K562 (cell line): ENCODE results near the gene PKIB. TPM values are rescaled to one million over a fixed set of nuclear protein-coding genes. Genes with fewer than 3 reads are reported as not detected.

Source experiments
- BRD4 ChIP-seq: fragments of 200-600 bp; sonication (generic); IDR thresholded peaks from 2 replicates; pipeline ENCODE4 v1.6.1; 2017; ENCODE audit warnings: inconsistent platforms
- HDAC1 ChIP-seq, 2 experiments: fragments of 450-650 bp; IDR thresholded peaks; 2 replicates each; pipeline ENCODE4 v1.6.1; 2016 to 2017; ENCODE audit warnings: inconsistent platforms in 1 of 2, mild to moderate bottlenecking in 1 of 2, moderate library complexity in 1 of 2
- HDAC3 ChIP-seq: fragments of 450-650 bp; IDR thresholded peaks from 2 replicates; pipeline ENCODE4 v1.6.1; 2018; ENCODE audit warnings: borderline replicate concordance, mild to moderate bottlenecking, moderate library complexity; ENCODE audit not compliant: partially characterized antibody
- HNRNPLL ChIP-seq: fragments of 200-400 bp; formaldehyde crosslinking; IDR thresholded peaks from 2 replicates; pipeline ENCODE4 v1.6.1; 2017; ENCODE audit warnings: low read length, low read depth, mild to moderate bottlenecking; ENCODE audit not compliant: poor library complexity, severe bottlenecking
- IRF1 ChIP-seq: sonication (generic); formaldehyde crosslinking; IDR thresholded peaks from 2 replicates; pipeline ENCODE4 v1.8.0; 2022; ENCODE audit warnings: missing genetic modification reagents, mild to moderate bottlenecking, borderline replicate concordance
- KDM1A ChIP-seq, 2 experiments: fragments of 450-650 bp; IDR thresholded peaks; 2 replicates each; pipeline ENCODE4 v1.6.1; 2016; ENCODE audit warnings: mild to moderate bottlenecking in 2 of 2
- KLF6 ChIP-seq: fragments of 250-450 bp; sonication (Bioruptor Pico); IDR thresholded peaks from 2 replicates; pipeline ENCODE4 v1.4.0; 2020; ENCODE audit warnings: mild to moderate bottlenecking, moderate library complexity, borderline replicate concordance
- MITF ChIP-seq: IDR thresholded peaks from 2 replicates; pipeline ENCODE4 v1.6.1; 2014; ENCODE audit warnings: antibody characterized with exemption
- NCOA1 ChIP-seq: fragments of 450-650 bp; IDR thresholded peaks from 2 replicates; pipeline ENCODE4 v1.6.1; 2016; ENCODE audit warnings: low read depth
- PTRF ChIP-seq: fragments of 450-650 bp; IDR thresholded peaks from 2 replicates; pipeline ENCODE4 v1.6.1; 2016; ENCODE audit warnings: mild to moderate bottlenecking, missing genetic modification characterization, missing compliant biosample characterization
- TBL1XR1 ChIP-seq, 2 experiments: IDR thresholded peaks; 2 replicates each; pipeline ENCODE4 v1.6.1; 2012; ENCODE audit warnings: improper control_type of control experiment in 2 of 2, low read length in 2 of 2, mild to moderate bottlenecking in 1 of 2
- ZFP1 ChIP-seq: fragments of 450-650 bp; formaldehyde crosslinking; IDR thresholded peaks from 2 replicates; pipeline ENCODE4 v1.4.0; 2020; ENCODE audit warnings: mild to moderate bottlenecking, mixed read lengths
- ZNF316 ChIP-seq: fragments of 450-650 bp; IDR thresholded peaks from 2 replicates; pipeline ENCODE4 v1.6.1; 2016
- polyA plus RNA-seq, 8 experiments: library from polyadenylated mRNA; depleted of rRNA in 4 of 8; stranded (reverse) in 5 of 8; unstranded in 3 of 8; fragments of >200 nt; fragmentation: Nextera tagmentation in 2 of 8; fragmentation: Illumina TruSeq in 1 of 8; extraction: Ambion mirVana in 2 of 8; extraction: Trizol in 1 of 8; gene quantifications; 2 replicates each; pipeline versions ENCODE4 v1.2.1 to v1.2.3, GENCODE V29; 2011 to 2014; ENCODE audit warnings: inconsistent platforms in 1 of 8, missing spikeins in 1 of 8
- total RNA-seq, 7 experiments: library from RNA; depleted of rRNA in 6 of 7; stranded (reverse); fragments of >200 nt in 6 of 7; fragmentation: Illumina TruSeq in 2 of 7; extraction: Trizol in 2 of 7; gene quantifications; 2 replicates each; pipeline versions ENCODE4 v1.2.1 to v1.2.3, GENCODE V29; 2011 to 2021; ENCODE audit warnings: low replicate concordance in 1 of 7
- TF ChIP-seq, protein P1 (sequence below), 2 experiments: fragments of 450-650 bp; formaldehyde crosslinking in 1 of 2; IDR thresholded peaks; 2 replicates each; pipeline versions ENCODE4 v1.4.0 to v1.6.1; 2014 to 2020; ENCODE audit warnings: mild to moderate bottlenecking in 2 of 2, borderline replicate concordance in 1 of 2, low read depth in 1 of 2
- TF ChIP-seq, protein P2 (sequence below): fragments of 450-650 bp; formaldehyde crosslinking; IDR thresholded peaks from 2 replicates; pipeline ENCODE4 v1.4.0; 2020; ENCODE audit warnings: mild to moderate bottlenecking, mixed read lengths

Gene PKIB
- total and polyA plus RNA-seq, 9 of the 15 experiments (the other 6 are each of a cell fraction or from before 2014, with no cell fraction given): 14.8 to 37.5 (median 27.4) TPM

DNA sequence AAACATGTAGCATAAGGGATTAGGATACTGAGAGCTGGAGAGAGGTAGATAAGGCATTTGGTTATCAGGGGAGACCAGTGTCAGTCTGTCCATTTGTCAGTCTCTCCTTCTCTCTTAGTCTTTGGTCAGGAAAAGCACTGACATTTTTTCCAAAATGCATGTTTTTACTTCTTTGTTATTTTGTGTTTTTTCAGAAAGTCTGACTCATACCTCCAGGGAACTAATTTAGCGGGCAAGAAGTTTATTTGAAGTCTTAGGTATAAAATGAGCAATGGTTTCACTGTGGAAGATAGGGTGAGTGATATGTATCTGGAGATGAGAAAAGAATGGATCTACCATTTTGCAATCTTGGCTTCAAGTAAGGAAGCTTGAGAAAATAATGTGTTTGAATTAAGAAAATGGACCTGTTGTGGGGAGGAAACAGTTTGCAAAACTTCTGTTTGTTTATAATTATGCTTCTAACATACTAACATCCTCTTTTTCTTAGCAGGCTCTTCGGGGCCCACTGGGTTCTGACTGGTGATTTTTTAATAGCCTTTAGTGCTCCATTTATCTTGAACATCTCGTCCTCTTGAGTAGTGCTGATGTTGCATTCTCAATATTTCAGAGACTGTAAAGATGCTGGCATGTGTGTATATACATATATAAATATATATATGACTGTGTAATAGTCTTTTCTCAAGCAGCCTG is 102.4 kb downstream of the PKIB start (continued):
- TF ChIP-seq, protein P1, sequence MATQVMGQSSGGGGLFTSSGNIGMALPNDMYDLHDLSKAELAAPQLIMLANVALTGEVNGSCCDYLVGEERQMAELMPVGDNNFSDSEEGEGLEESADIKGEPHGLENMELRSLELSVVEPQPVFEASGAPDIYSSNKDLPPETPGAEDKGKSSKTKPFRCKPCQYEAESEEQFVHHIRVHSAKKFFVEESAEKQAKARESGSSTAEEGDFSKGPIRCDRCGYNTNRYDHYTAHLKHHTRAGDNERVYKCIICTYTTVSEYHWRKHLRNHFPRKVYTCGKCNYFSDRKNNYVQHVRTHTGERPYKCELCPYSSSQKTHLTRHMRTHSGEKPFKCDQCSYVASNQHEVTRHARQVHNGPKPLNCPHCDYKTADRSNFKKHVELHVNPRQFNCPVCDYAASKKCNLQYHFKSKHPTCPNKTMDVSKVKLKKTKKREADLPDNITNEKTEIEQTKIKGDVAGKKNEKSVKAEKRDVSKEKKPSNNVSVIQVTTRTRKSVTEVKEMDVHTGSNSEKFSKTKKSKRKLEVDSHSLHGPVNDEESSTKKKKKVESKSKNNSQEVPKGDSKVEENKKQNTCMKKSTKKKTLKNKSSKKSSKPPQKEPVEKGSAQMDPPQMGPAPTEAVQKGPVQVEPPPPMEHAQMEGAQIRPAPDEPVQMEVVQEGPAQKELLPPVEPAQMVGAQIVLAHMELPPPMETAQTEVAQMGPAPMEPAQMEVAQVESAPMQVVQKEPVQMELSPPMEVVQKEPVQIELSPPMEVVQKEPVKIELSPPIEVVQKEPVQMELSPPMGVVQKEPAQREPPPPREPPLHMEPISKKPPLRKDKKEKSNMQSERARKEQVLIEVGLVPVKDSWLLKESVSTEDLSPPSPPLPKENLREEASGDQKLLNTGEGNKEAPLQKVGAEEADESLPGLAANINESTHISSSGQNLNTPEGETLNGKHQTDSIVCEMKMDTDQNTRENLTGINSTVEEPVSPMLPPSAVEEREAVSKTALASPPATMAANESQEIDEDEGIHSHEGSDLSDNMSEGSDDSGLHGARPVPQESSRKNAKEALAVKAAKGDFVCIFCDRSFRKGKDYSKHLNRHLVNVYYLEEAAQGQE (IDR thresholded peaks at IDR 0.05; ENCODE audit: borderline replicate concordance): 0 out of 2 replicates have a peak, but pooled peaks have one; percentile 6
- TF ChIP-seq, protein P1 (CRISPR knock-in tag; IDR thresholded peaks at IDR 0.05; ENCODE audit: low read depth): no peak
- peak; percentile 71 for TF ChIP-seq HNRNPLL
- TF ChIP-seq IRF1: no peak
- TF ChIP-seq HDAC3: peak; percentile 26
- peak in 1 of 2 experiments; percentile 42; a peak in 1 of 4 replicates for TF ChIP-seq TBL1XR1 (IDR thresholded peaks at IDR 0.05; ENCODE audit: low read length in 2 of 2)
- TF ChIP-seq KLF6: no peak
- peak; percentile 82 for TF ChIP-seq ZNF316
- TF ChIP-seq, protein P2, sequence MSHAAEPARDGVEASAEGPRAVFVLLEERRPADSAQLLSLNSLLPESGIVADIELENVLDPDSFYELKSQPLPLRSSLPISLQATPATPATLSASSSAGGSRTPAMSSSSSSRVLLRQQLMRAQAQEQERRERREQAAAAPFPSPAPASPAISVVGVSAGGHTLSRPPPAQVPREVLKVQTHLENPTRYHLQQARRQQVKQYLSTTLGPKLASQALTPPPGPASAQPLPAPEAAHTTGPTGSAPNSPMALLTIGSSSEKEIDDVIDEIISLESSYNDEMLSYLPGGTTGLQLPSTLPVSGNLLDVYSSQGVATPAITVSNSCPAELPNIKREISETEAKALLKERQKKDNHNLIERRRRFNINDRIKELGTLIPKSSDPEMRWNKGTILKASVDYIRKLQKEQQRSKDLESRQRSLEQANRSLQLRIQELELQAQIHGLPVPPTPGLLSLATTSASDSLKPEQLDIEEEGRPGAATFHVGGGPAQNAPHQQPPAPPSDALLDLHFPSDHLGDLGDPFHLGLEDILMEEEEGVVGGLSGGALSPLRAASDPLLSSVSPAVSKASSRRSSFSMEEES (CRISPR knock-in tag): no peak
- TF ChIP-seq KDM1A (IDR thresholded peaks at IDR 0.05): no peak
- peak; percentile 51; the same call in 1 of the 2 replicates for TF ChIP-seq BRD4
- TF ChIP-seq MITF: no peak
- 0 out of 4 replicates have a peak, but pooled peaks of 1 of the 2 experiments have one; percentile 28 for TF ChIP-seq HDAC1 (IDR thresholded peaks at IDR 0.05)
- TF ChIP-seq NCOA1: peak; percentile 43; the same call in 1 of the 2 replicates
- TF ChIP-seq ZFP1: no peak
- 0 out of 2 replicates have a peak, but pooled peaks have one; percentile 10 for TF ChIP-seq PTRF (tag)
